GM20431 (cell line): ENCODE results near the gene PKD1.
"Not testable (repeated sequence)": the region's sequence is repeated elsewhere in the genome, so short reads cannot be mapped to it uniquely, and the experiment has no call there.

Experiments used
- in situ Hi-C: fragments of 300-500 bp; cut with MseI, MboI; formaldehyde crosslinking; loops from one replicate; pipeline ENCODE4 v1.15.0; 2020; ENCODE audit warnings: low sequenced_read_pairs; ENCODE audit not compliant: unreplicated experiment

The PKD1 gene

GRCh38 chr16:2152695-2153506, 17.2 kb upstream of the PKD1 start:
- in situ Hi-C loops: no loop called here

GRCh38 chr16:2151188-2152091, 15.7 kb upstream of the PKD1 start:
- in situ Hi-C loops: no loop called here

GRCh38 chr16:2150418-2151187, 14.9 kb upstream of the PKD1 start:
- in situ Hi-C loops: no loop called here

- in situ Hi-C loops: loop anchor here (10.0 kb wide), 1 partner anchor 125 kb away; the partner anchor contains the start of gene NHERF2
These were observed 14.1 kb upstream of the PKD1 start for GRCh38 chr16:2149630-2150417.

- in situ Hi-C loops: loop anchor here (10.0 kb wide), 1 partner anchor 124 kb away; the partner anchor contains the start of gene NHERF2
These were observed 13.3 kb upstream of the PKD1 start for GRCh38 chr16:2148714-2149629.

- in situ Hi-C loops: loop anchor here (10.0 kb wide), 1 partner anchor 123 kb away; the partner anchor contains the start of gene NHERF2
These were observed 12.4 kb upstream of the PKD1 start, which contains the start of gene RAB26 for GRCh38 chr16:2147981-2148671. RAB26 (plus strand) TSS chr16:2148625; CDS start chr16:2148784, 159 bp downstream.

GRCh38 chr16:2147378-2147777, 11.7 kb upstream of the PKD1 start:
- in situ Hi-C loops: loop anchor here (10.0 kb wide), 1 partner anchor 123 kb away; the partner anchor contains the start of gene NHERF2

- in situ Hi-C loops: loop anchor here (10.0 kb wide), 1 partner anchor 121 kb away; the partner anchor contains the start of gene NHERF2
These were observed 10.1 kb upstream of the PKD1 start for GRCh38 chr16:2145843-2146242.

- in situ Hi-C loops: loop anchor here (10.0 kb wide), 1 partner anchor 119 kb away; the partner anchor contains the start of gene NHERF2
These were observed 8.3 kb upstream of the PKD1 start for GRCh38 chr16:2143878-2144485.

GRCh38 chr16:2142942-2143877, 7.5 kb upstream of the PKD1 start:
- in situ Hi-C loops: loop anchor here (10.0 kb wide), 1 partner anchor 118 kb away; the partner anchor contains the start of gene NHERF2

GRCh38 chr16:2135071-2135470, 627 bp downstream of the PKD1 start:
- in situ Hi-C loops: not testable (repeated sequence)

- in situ Hi-C loops: not testable (repeated sequence)
These were observed 1.9 kb downstream of the PKD1 start for GRCh38 chr16:2133797-2134196.

GRCh38 chr16:2129890-2130447, 5.7 kb downstream of the PKD1 start:
- in situ Hi-C loops: not testable (repeated sequence)

- in situ Hi-C loops: not testable (repeated sequence)
These were observed 6.4 kb downstream of the PKD1 start for GRCh38 chr16:2129251-2129650.

GRCh38 chr16:2127630-2128280, 7.9 kb downstream of the PKD1 start:
- in situ Hi-C loops: not testable (repeated sequence)
